ENCODE results near the gene POLRMT. TPM values are rescaled to one million over a fixed set of nuclear protein-coding genes. Genes with fewer than 3 reads are reported as not detected.
"Not testable (repeated sequence)": the region's sequence is repeated elsewhere in the genome, so short reads cannot be mapped to it uniquely, and the experiment has no call there.

The POLRMT gene
- total RNA-seq, 4 donors from 2014 or later, result 43.9 to 83.4 (median 73.8) TPM

DNA sequence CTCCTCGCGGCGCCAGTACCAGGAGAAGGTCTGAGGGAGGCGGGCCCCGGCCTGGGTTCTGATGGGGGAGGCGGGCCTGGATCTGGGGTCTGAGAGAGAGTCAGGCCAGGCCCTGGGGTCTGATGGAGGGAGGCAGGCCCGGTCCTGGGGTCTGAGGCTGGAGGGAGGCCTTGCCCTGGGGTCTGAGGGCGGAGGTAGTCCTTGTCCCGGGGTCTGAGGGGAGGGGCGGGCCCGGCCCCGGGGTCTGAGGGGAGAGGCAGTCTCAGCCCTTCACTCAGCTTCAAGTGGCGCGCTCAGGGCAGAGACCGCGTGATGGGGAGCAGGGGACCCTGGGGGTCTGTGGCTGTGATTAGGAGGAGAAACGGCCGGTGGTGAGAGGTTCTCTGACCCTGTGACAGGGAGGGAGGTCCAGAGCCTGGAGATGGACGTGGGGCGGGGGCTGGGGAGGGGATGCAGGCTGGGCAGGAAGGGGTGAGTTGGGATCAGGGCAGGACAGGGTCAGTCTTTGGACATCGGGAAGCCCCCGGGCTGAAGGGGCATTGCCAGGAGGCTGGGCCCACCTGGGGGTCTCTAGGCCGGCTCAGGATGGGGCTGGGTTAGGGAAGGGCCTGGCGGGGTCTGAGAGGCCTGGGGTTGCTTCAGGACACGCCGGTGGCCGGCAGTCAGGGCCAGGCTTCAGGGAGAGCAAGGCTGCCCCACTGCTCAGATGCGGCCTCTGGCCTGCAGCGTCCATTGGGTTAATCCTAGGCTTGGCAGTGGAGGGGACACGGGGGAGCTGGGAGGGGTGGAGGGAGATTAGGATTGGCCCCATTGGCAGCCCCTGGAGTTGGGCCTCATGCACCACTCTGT is 25.0 kb downstream of the POLRMT start:
- DNase-seq (no peak), ATAC-seq (no peak)
- no peak overlapping the region for H3K4me3 ChIP-seq
- intact Hi-C loops (cut with DNase I; ENCODE audit: low total_unique reads), result no loop called here
- peaks cover 3 to 12% (median 8%) of the 10 kb centered on the region in 3 donors for H3K27me3 ChIP-seq
- H3K4me1 ChIP-seq, result no peaks in the 10 kb centered on the region
- TF ChIP-seq POLR2A (IDR thresholded peaks at IDR 0.05), result no peak
- TF ChIP-seq, protein P1, sequence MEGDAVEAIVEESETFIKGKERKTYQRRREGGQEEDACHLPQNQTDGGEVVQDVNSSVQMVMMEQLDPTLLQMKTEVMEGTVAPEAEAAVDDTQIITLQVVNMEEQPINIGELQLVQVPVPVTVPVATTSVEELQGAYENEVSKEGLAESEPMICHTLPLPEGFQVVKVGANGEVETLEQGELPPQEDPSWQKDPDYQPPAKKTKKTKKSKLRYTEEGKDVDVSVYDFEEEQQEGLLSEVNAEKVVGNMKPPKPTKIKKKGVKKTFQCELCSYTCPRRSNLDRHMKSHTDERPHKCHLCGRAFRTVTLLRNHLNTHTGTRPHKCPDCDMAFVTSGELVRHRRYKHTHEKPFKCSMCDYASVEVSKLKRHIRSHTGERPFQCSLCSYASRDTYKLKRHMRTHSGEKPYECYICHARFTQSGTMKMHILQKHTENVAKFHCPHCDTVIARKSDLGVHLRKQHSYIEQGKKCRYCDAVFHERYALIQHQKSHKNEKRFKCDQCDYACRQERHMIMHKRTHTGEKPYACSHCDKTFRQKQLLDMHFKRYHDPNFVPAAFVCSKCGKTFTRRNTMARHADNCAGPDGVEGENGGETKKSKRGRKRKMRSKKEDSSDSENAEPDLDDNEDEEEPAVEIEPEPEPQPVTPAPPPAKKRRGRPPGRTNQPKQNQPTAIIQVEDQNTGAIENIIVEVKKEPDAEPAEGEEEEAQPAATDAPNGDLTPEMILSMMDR (IDR thresholded peaks at IDR 0.05 in 4 of 5, conservative IDR thresholded peaks at IDR 0.05 in 1 of 5), result no peak
- H3K27ac ChIP-seq, result no peak overlapping the region
- in situ Hi-C loops (cut with MboI; ENCODE audit: low sequenced_read_pairs in 4 of 4), result no loop called here
- no peaks in the 10 kb centered on the region for H3K9me3 ChIP-seq
- no peaks in the 10 kb centered on the region for H3K36me3 ChIP-seq

DNA sequence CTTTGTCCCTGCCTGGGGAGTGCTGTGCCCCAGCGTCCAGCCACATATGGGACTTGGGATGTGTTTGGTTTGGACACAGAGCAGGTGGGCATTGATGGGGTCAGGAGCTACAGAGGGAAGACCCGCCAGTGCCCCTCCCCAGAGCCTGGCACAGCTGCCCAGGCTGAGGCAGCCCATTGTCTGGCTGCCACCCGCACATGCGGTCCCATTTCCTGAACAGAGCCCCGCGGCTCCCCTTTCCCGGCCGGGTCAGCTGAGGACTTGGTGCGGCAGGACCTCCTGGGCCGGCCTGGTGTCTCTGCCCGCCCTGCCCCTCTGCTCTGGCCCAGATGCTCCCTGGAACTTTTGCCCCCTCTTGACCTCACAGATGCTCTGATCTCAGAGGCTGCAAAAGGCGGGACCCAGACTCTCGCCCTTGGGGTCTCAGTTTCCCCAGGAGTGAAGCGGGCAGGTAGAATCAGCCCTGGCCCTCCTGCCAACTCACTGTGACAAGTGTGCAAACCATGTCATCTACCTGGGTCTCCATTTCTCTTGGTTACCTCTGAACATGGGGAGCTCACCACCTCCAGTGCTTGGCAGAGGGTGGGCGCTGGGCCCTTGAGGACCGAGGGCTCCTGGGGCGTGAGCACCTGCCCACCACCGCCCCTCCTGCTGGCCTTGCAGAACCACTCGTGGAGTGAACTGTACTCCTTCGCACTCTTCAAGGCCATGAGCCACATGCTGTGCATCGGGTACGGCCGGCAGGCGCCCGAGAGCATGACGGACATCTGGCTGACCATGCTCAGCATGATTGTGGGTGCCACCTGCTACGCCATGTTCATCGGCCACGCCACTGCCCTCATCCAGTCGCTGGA is 25.8 kb downstream of the POLRMT start:
- H3K36me3 ChIP-seq, result no peaks in the 10 kb centered on the region
- H3K4me3 ChIP-seq, result no peak overlapping the region
- in situ Hi-C loops (cut with MboI; ENCODE audit: low sequenced_read_pairs in 4 of 4) (no loop called here), intact Hi-C loops (cut with DNase I; ENCODE audit: low total_unique reads) (no loop called here)
- TF ChIP-seq POLR2A (IDR thresholded peaks at IDR 0.05), result no peak
- TF ChIP-seq, protein P1 (IDR thresholded peaks at IDR 0.05 in 4 of 5, conservative IDR thresholded peaks at IDR 0.05 in 1 of 5), result no peak
- no peaks in the 10 kb centered on the region for H3K9me3 ChIP-seq
- H3K27ac ChIP-seq, result no peak overlapping the region
- peaks cover 3 to 12% (median 8%) of the 10 kb centered on the region in 3 donors for H3K27me3 ChIP-seq
- DNase-seq (no peak), ATAC-seq (no peak)
- H3K4me1 ChIP-seq, result no peaks in the 10 kb centered on the region

DNA sequence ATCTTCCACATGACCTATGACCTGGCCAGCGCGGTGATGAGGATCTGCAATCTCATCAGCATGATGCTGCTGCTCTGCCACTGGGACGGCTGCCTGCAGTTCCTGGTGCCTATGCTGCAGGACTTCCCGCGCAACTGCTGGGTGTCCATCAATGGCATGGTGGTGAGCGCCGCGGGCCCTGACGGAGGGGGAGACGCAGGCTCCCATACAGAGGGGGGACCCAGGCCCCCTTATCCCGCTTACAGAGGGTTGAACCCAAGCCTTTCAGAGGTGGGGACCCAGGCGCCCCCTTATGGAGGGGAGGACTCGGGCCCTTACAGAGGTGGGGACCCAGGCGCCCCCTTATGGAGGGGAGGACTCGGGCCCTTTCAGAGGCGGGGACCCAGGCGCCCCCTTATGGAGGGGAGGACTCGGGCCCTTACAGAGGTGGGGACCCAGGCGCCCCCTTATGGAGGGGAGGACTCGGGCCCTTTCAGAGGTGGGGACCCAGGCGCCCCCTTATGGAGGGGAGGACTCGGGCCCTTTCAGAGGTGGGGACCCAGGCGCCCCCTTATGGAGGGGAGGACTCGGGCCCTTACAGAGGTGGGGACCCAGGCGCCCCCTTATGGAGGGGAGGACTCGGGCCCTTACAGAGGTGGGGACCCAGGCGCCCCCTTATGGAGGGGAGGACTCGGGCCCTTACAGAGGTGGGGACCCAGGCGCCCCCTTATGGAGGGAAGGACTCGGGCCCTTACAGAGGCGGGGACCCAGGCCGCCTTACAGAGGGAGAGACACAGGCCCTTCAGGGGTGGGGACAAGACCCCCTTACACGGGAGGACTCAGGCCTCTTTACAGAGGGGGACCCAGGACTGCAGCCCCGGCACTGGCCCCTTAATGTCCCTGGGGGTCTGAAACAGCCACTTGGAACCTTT is 28.0 kb downstream of the POLRMT start:
- H3K4me1 ChIP-seq; H3K27me3 ChIP-seq; H3K9me3 ChIP-seq; H3K4me3 ChIP-seq; DNase-seq; ATAC-seq; intact Hi-C loops (cut with DNase I; ENCODE audit: low total_unique reads); H3K36me3 ChIP-seq; in situ Hi-C loops (cut with MboI; ENCODE audit: low sequenced_read_pairs in 4 of 4); H3K27ac ChIP-seq: not testable (repeated sequence)

DNA sequence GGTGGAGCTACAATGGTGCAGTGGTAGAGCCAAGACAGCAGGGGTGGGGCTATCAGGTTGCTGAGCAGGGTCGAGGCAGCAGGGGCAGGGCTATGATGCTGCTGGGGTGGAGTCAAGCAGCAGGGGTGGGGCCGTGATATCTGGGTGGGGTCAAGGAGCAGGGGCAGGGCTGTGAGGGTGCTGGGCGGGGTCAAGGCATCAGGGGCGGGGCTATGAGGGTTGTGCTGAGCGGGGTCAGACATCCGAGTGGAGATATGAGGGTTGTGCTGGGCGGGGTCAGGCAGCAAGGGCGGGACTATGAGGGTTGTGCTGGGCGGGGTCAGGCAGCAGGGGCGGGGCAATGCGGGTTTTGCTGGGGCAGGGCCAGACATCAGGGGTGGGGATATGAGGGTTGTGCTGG is 29.0 kb downstream of the POLRMT start:
- intact Hi-C loops (cut with DNase I; ENCODE audit: low total_unique reads), result no loop called here
- in situ Hi-C loops (cut with MboI; ENCODE audit: low sequenced_read_pairs in 4 of 4), result no loop called here
- no peaks in the 10 kb centered on the region for H3K36me3 ChIP-seq
- H3K27me3 ChIP-seq, result peaks cover 2 to 8% (median 3%) of the 10 kb centered on the region in 3 donors
- no peak overlapping the region for H3K4me3 ChIP-seq
- TF ChIP-seq, protein P1 (IDR thresholded peaks at IDR 0.05 in 4 of 5, conservative IDR thresholded peaks at IDR 0.05 in 1 of 5), result no peak
- no peak for TF ChIP-seq POLR2A (IDR thresholded peaks at IDR 0.05)
- no peak for ATAC-seq
- H3K4me1 ChIP-seq, result no peaks in the 10 kb centered on the region
- no peaks in the 10 kb centered on the region for H3K9me3 ChIP-seq
- no peak overlapping the region for H3K27ac ChIP-seq
- no peak for DNase-seq

DNA sequence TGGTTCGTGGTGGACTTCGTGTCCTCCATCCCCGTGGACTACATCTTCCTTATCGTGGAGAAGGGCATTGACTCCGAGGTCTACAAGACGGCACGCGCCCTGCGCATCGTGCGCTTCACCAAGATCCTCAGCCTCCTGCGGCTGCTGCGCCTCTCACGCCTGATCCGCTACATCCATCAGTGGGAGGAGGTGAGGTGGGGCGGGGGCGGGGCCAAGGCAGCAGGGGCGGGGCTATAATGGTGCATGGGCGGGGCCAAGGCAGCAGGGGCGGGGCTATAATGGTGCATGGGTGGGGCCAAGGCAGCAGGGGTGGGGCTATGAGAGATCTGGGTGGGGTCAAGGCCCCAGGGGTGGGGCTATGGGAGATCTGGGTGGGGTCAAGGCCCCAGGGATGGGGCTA is 29.6 kb downstream of the POLRMT start:
- H3K4me1 ChIP-seq; H3K36me3 ChIP-seq; DNase-seq; H3K4me3 ChIP-seq; H3K9me3 ChIP-seq; intact Hi-C loops (cut with DNase I; ENCODE audit: low total_unique reads); H3K27me3 ChIP-seq; in situ Hi-C loops (cut with MboI; ENCODE audit: low sequenced_read_pairs in 4 of 4); ATAC-seq; H3K27ac ChIP-seq: not testable (repeated sequence)

DNA sequence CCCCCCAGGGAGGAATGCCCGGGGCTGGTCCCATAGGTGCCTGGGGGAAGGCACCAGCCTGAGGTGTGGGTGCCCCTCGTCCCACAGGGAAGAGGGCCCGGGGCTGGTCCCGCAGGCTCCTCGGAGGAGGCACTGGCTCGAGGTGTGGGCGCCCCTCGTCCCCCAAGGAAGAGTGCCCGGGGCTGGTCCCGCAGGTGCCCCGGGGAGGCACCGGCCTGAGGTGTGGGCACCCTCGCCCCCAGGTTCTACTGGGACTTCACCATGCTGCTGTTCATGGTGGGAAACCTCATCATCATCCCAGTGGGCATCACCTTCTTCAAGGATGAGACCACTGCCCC is 30.1 kb downstream of the POLRMT start:
- ATAC-seq; in situ Hi-C loops (cut with MboI; ENCODE audit: low sequenced_read_pairs in 4 of 4); H3K27me3 ChIP-seq; H3K4me3 ChIP-seq; H3K4me1 ChIP-seq; H3K36me3 ChIP-seq; H3K9me3 ChIP-seq; H3K27ac ChIP-seq; intact Hi-C loops (cut with DNase I; ENCODE audit: low total_unique reads); DNase-seq: not testable (repeated sequence)
